GM21381 (cell line): Measurements from ENCODE around the gene HYAL1.

Experiments
- ATAC-seq: cut with Tn5 transposase; IDR thresholded peaks from one replicate; pipeline ENCODE4 v1.9.1; 2021; ENCODE audit warnings: mild to moderate bottlenecking, moderate library complexity; ENCODE audit not compliant: unreplicated experiment

HYAL1 gene

GRCh38 chr3:50334339-50335075 lies 31.1 kb upstream of the HYAL1 start:
- ATAC-seq = no peak

DNA sequence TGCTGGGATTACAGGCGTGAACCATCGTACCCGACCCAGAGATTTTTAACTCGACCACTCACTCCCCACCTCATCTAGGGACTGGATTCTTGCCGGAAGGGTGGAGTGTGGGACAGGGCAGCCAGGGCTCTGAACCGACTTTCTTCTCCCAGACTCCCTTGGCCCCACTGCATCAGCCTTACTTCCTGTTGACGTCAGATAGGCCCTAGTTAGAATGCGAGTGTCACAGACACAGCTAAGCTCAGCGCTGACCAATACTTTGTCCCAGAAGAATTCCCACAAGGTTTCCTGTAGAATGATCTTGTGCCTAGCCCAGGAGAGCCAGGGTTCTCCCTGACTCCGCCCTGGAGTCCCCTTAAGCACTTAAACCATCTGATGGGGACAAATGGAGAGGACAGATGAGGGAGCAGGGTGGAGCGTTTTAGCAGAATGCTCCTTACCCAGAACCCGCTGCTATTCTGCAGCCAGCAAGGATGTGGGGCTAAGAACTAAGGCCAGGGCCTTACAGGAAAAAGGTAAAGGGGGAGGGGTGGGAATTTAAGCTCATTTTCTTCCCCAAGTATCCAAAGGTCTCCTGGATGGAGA lies 30.5 kb upstream of the HYAL1 start:
- ATAC-seq = no peak

GRCh38 chr3:50331364-50331907 lies 28.1 kb upstream of the HYAL1 start:
- no peak for ATAC-seq

GRCh38 chr3:50330330-50330729 lies 27.0 kb upstream of the HYAL1 start:
- no peak for ATAC-seq

GRCh38 chr3:50327943-50328691 lies 24.7 kb upstream of the HYAL1 start, which contains the start of gene TUSC2:
Gene TUSC2 (minus strand): TSS chr3:50328223. CDS start chr3:50328099, 124 bp downstream.
- ATAC-seq = peak; percentile 78

DNA sequence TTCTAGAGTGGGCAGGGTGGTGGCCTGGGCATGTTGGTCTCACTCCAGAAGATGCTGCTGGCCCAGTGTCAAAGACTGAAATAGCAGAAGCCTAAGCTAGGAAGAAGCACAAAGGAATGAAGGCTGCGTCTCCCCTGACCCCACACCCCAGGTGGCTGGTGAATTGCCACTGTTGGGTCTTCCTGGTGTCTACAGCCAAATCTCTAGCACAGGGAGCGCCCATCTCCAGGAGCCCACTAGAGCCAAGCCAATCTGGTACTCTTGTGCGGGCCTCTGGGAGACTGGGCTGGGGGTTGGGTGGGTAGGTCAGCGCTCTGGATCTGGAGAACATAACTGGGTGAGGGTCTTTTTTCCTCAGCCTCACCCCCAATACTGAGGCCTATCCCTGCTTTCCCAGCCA lies 23.8 kb upstream of the HYAL1 start:
- ATAC-seq = no peak

GRCh38 chr3:50326182-50326541 lies 22.8 kb upstream of the HYAL1 start:
- ATAC-seq = no peak

DNA sequence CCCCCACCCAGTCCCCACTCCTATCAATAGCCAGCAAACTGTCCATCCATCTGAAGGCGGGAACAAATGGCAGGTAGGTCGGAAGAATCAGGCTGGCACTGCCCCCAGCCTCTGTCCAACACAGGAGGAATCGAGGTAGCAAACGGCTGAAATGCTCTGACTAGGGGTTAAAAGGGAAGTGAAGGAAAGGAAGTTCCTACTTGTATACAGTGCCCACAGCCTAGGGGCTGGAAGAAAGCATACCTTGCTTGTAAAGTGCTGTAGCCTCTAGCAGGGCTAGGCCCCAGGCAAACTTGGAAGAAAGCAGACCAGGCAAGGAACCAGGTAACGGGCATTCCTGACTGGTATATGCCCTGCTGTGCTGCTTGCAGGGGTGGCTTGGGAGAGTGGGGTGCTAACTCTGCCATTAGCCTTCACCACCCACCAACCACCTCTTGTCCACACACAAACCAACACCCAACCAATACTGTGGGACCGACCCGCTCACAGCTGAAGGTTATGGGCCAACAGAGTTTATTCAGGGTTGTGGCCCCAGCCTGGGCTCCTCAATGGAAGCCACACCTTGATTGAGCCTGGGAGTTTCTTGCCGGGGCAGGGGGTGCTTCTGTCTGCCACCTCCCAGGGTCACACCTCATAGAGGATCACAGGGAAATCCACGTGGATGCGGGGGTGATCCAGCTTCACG lies 22.3 kb upstream of the HYAL1 start:
- no peak for ATAC-seq

DNA sequence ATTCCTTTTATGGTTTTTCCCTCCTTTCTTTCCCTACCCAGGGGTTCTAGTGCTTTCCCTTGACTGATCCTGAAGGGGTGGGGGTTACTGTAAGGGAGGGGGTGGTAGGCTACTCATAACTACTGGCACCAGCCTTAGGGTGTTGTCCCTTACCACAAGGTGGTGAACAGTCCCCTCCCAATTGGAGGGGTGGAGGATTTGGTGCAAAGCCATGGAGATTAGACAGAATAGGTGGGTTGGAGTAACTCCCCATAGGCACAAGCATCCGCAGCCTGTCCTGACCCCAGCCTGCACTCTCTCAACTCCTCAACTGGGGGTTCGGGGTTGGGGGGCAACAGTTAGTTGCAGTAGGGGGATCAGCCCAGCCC lies 21.7 kb upstream of the HYAL1 start:
- no peak for ATAC-seq

GRCh38 chr3:50324351-50325112 lies 21.2 kb upstream of the HYAL1 start:
- ATAC-seq = no peak

- ATAC-seq = no peak
These were observed 20.3 kb upstream of the HYAL1 start for GRCh38 chr3:50323614-50324199.

GRCh38 chr3:50323092-50323600 lies 19.8 kb upstream of the HYAL1 start:
- ATAC-seq = no peak

DNA sequence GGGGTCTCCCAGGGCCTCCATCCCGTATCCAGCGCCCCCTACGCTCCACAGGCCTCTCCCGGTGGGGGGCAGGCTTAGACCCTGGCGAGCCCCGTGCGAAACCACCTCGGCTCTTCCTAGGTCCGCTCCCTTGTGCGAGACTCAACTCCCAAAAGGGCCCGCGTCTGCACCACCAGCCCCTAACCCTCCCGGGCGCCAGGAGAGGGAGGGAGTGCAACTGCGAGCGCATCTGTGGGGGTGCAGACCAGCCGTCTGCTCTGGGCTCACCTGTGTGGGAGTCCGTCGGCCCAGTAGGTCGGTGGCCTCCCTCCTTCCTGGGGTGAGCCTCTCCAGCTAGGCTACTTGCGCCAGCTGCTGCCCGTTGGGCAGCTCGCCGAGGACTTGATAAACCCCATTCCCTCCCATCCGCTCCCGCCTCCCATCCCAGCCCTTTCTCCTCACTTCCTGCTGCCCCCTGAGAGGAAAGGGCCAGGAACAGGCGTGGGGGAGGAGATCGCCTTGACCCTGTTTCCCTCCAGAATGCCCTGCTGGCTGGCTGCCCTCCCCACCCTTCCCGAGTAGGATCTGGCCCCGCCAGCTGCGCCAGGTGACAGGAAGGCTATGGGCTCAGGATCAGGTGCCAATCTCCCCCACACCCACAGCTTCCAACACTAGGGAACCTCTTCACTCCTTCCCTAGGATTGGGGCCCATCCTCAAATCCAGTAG lies 19.2 kb upstream of the HYAL1 start, which contains the start of gene HYAL2:
HYAL2 (minus strand) TSS at position 360 of the 706 bp plus-strand sequence. CDS start 2,256 bp downstream, outside the sequence.
- no peak for ATAC-seq

DNA sequence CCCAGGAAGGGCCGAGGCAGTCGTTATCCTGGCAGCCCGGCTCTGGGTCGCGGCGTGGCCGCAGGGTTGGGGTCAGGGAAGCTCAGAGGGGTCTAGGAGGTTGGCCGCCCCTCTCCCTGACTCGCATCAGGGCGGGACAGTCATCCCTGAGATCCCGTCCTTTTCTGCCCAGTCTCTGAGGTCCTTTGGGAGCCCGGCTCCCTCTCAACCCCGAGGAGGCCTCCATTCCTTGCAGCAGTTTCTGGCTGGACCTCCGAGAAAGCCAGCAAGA lies 18.7 kb upstream of the HYAL1 start:
- no peak for ATAC-seq

DNA sequence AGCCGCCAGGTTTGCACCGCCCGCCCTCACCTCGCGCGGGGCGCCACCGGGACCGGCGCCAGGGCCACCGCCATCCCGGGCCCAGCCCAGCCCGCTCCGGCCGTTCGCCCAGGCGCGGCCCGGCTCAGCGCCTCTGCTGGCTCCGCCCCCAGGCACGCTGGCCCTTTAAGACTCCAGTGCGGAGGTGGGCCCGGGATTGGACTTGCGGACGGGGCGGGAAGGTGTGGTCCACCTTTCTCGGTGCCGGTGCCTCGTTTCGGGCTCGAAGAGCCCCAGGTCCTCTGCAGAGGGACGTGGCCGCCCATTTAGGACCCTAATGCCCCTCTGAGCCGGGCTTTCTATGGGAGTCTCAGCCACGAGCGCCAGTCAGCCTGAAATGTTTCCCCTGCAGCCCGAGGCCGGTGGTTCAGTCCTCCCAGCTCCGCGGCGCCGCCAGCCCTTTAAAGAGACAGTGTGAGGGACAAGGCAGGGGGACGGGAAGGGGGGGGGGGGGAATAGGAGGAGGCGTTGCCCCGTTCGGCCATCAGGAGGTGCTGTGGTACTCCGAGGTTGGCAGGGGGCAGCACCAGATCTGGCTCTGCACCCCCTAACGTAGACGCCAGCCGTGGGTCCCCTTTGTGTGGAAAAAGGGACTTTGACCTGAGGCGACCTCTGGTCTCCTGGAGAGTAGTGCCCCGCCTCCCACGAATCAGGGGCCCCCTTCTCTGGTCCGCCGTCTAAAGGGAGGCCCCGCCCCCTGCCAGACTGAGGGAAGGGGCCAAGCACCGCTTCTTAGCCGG lies 18.2 kb upstream of the HYAL1 start:
- ATAC-seq = peak; percentile 75

DNA sequence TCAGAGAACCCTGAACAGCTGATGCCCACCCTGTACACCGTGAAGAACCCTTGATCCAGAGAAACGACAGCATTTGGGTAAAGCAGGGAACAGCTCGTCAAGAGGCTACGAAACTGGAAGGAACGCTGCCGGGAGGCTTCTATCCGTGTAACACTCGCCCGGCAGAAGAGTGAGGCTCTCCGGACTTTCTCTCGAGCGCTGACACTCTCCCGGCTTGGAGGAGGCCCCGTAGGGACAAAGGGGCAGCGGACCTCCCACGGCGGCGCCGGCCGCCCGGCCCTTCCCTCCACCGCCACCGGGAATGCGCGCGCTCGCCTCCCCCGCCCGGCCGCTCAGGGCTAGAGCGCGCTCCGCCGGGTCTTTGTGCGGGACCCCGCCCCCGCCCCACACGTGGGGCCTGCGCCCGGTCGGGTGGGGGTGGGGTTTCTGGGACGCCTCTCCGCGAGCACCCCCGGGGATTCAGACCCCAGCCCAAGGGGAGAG lies 17.5 kb upstream of the HYAL1 start:
- peak; percentile 46 for ATAC-seq

DNA sequence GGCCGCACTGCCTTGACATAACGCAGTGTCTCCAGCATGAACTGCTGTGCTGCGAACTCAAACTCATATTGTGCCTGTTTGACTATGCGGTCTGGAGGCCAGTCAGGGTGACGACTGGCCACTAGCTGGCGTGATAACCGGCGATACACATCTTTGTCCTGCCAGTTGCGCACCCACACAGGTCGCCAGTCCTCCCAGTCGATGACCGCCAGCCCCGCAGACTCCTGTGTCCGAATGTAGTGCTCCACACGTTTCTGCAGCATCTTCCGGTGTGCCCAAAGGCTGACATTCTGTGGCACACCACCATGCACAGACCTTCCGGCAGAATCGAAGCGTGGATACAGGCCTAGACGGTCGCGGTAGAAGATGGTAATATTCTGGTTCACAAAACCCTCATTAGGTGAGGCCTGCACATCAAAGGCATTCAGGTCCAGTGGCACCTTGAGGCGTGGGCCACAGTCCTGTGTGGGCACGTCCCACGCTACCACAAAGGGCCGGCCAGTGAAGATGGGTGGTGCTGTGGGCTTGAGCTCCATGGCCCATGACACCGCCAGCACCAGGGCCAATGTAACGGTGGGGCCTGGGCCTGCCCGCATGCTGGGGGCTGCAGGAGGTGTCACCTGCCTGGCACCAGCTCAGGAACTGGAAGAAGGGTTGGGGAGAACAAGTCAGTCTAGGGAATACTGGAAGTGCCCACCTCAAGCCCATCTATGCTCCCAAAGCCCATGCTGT lies 16.7 kb upstream of the HYAL1 start:
- no peak for ATAC-seq
